Mucosa of stomach (tissue), 1 donor: ENCODE data around the gene NRSN2.

ENCODE experiments used
- H3K27me3 ChIP-seq: one replicate; pipeline ENCODE4 v1.7.0; 2013; ENCODE audit warnings: mild to moderate bottlenecking, low read length; ENCODE audit not compliant: control insufficient read depth, insufficient read depth
- H3K36me3 ChIP-seq: one replicate; pipeline ENCODE4 v1.7.0; 2013; ENCODE audit warnings: low read length; ENCODE audit not compliant: control insufficient read depth, insufficient read depth
- H3K4me1 ChIP-seq: one replicate; pipeline ENCODE4 v1.7.0; 2013; ENCODE audit warnings: mild to moderate bottlenecking, low read length; ENCODE audit not compliant: control insufficient read depth, insufficient read depth
- H3K4me3 ChIP-seq: one replicate; pipeline ENCODE4 v1.7.0; 2013; ENCODE audit warnings: low read length
- H3K9ac ChIP-seq: one replicate; pipeline ENCODE4 v1.7.0; 2013; ENCODE audit warnings: mild to moderate bottlenecking, low read length, moderate library complexity
- H3K9me3 ChIP-seq: one replicate; pipeline ENCODE4 v1.7.0; 2013; ENCODE audit warnings: mild to moderate bottlenecking, low read length, moderate library complexity; ENCODE audit not compliant: control insufficient read depth
- donor health status: Pancreatic carcinoma.

NRSN2 gene

DNA sequence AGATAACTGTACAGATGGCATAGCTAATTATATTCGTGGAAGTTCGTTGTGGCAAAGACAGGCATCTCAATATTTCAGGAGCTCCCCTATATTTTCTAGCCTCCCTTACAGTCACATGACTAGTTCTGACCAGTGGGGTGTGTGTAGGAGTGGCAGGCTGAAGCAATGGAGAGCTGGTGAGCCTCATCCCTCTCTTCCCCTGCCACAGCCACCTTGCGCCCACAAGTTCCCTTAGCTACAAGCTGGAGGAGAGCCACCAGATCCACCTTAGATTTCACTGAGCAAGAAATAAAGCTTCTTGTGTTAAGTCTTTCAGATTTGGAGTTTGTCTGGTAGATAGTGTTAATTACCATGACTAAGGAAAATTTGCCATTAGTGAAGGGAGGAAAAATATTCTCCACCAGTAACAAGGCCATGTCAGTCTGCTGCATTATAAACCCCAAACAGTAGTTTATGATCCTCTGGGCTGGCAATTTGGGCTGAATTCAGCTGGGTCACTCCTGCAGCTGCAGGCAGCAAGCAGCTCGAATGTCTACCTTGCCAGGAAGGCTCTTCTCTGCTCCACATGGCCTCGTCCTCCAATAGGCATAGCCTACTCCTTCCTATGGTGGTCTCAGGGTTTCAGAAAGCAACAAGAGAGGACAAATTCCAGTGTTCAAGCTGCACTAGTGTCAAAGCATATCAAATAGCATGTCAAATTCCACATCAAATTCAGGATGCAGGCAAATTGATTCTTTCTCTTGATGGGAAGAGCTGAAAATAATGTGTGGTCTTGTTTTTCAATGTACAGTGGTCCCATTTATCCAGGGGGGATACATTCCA, 53.8 kb downstream of the NRSN2 start:
- H3K9me3 ChIP-seq, result no peaks in the 10 kb centered on the region
- H3K4me1 ChIP-seq, result peaks cover 26% of the 10 kb centered on the region
- H3K4me3 ChIP-seq, result no peak overlapping the region
- H3K36me3 ChIP-seq, result no peaks in the 10 kb centered on the region
- H3K27me3 ChIP-seq, result no peaks in the 10 kb centered on the region
- no peak overlapping the region for H3K9ac ChIP-seq

DNA sequence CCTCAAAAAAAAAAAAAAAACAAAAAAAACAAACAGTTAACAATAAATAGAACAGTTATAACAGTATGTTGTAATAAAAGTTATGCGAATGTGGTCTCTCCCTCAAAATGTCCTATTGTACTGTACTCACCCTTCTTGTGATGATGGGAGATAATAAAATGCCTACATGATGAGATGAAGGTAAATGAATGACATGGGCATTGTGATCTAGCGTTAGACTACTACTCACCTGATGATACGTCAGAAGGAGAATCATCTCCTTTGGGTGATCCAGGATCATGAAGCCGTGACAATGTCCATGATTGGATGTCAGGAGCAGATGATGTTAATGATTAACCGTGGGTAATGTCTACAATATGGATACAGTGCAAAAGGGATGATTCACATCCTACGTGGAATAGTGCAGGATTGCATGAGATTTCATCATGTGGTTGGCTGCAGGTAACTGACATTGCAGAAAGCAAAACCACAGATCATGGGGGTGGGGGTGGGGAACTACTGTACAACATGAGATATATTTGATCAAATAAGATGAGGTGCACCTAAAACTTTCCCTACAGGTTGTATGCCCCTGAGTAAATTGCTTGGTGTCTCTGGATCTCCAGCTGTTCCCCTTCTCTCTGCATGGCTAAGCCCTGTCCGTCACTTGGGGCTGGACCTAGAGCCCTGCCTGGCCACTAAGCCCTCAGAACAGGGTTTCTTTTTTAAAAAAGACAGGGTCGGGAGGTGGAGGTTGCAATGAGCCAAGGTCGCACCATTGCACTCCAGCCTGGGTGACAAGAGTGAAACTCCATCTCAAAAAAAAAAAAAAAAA, 55.0 kb downstream of the NRSN2 start:
- H3K4me1 ChIP-seq, result peaks cover 13% of the 10 kb centered on the region
- H3K9me3 ChIP-seq, result no peaks in the 10 kb centered on the region
- H3K4me3 ChIP-seq, result no peak overlapping the region
- H3K36me3 ChIP-seq, result no peaks in the 10 kb centered on the region
- no peak overlapping the region for H3K9ac ChIP-seq
- H3K27me3 ChIP-seq, result no peaks in the 10 kb centered on the region

DNA sequence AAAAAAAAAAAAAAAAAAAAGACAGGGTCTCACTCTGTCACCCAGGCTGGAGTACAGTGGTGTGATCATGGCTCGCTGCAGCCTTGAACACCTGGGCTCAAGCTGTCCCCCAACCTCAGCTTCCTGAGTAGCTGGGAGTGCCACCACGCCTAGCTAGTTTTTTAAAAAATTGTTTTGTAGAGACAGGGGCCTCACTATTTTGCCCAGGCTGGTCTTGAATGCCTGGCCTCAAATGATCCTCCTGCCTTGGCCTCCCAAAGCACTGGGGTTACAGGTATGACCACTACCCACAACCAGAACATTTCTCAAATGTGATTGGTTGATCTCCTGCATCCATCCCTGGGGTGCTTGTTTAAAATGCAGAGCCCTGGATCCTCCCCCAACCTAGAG, 55.6 kb downstream of the NRSN2 start:
- Histone ChIP-seq H3K9ac (no peak overlapping the region), H3K9me3 (no peaks in the 10 kb centered on the region), H3K27me3 (no peaks in the 10 kb centered on the region), H3K36me3 (no peaks in the 10 kb centered on the region), H3K4me1 (peaks cover 8% of the 10 kb centered on the region), H3K4me3 (no peak overlapping the region)

DNA sequence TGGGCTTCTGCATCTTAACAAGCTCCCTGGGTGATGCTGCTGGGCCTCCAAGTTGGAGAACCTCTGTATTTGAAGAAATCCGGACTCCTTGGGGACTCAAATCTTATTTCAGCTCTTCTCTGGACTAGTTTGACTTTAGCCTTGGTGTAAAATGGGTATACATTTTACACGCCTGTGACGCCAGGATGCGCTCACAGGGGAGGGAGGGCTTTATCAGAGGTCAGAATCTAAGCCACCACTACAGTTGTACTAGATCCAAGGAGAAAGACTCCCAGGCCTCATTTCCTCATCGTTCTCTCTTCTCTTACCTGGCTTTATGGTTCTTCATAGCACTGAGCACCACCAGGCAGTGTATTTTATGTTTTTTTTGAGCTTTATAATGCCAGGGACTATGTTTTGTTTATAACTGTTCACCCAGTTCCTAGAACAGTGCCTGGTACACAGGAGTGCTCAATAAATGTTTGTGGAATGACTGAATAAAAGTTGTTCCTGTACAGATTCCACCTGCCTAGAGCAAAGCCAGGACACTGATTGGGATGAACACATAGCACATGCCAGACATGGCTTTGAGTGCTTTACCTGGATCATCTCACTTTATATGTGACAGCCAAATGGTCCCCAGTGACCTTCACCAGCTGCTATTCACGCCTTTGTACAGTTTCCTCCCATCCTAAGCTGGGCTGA, 56.1 kb downstream of the NRSN2 start:
- Histone ChIP-seq H3K36me3 (no peaks in the 10 kb centered on the region), H3K27me3 (no peaks in the 10 kb centered on the region), H3K4me1 (peaks cover 8% of the 10 kb centered on the region), H3K9me3 (no peaks in the 10 kb centered on the region), H3K9ac (no peak overlapping the region), H3K4me3 (no peak overlapping the region)

DNA sequence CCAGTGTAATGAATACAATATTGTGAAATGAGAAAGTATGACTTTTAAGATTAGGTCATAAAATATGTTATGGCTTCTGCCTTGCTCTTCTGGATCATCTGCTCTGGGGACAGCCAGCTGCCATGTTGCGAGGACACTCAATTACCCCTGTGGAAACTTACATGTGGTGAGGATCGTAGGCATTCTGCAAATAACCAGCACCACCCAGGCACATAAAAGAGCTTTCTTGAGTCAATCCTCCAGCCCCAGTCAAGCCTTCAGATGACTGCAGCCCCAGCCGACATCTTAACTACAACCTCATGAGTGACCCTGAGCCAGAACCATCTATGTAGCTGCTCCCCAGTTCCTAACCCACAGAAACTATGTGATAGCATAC, 56.7 kb downstream of the NRSN2 start:
- Histone ChIP-seq H3K4me3 (no peak overlapping the region), H3K36me3 (no peaks in the 10 kb centered on the region), H3K4me1 (peaks cover 8% of the 10 kb centered on the region), H3K27me3 (no peaks in the 10 kb centered on the region), H3K9me3 (no peaks in the 10 kb centered on the region), H3K9ac (no peak overlapping the region)

DNA sequence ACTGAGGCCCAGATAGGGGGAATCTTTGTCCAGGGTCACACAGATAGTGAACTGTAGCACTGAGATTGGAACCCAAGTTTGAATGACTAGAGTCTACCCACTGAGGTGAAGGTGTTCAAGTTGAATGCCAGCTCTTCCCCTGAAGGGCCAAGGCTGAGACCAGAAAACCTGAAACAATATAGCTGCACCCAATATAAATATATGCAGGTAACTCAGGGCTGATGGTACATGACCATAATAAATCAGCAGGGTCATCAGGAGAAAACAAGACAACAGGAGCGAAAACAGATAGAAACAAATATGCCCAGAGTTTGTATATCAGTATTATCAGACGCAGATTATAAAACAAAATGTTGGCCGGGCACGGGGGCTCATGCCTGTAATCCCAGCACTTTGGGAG, 57.2 kb downstream of the NRSN2 start:
- Histone ChIP-seq H3K4me1 (peaks cover 11% of the 10 kb centered on the region), H3K9ac (no peak overlapping the region), H3K9me3 (no peaks in the 10 kb centered on the region), H3K4me3 (no peak overlapping the region), H3K36me3 (no peaks in the 10 kb centered on the region), H3K27me3 (no peaks in the 10 kb centered on the region)
